ENCODE measurements around the gene LRRC25. TPM values are rescaled to one million over a fixed set of nuclear protein-coding genes. Genes with fewer than 3 reads are reported as not detected.

The LRRC25 gene
- total and polyA plus RNA-seq, 2 donors (not counting 1 experiment from before 2014, with no cell fraction given) = 0.10 to 1.2 TPM

- H4K20me1 ChIP-seq (ENCODE audit: control insufficient read depth, extremely low read depth, insufficient read depth, low read length) = no peaks in the 10 kb centered on the region
- H3K4me3 ChIP-seq (replicated peaks in 1 of 4; ENCODE audit: control extremely low read depth in 1 of 4, insufficient read depth in 1 of 4, low read depth in 3 of 4, low read length in 4 of 4) = peak within 1 kb of the TSS; percentile 48 to 77 (median 68)
- peak; percentile 75 to 78 for DNase-seq (ENCODE audit: low read depth in 2 of 2)
- peak within 1 kb of the TSS; percentile 6 for H2AFZ ChIP-seq (ENCODE audit: low read length)
- peaks cover 45% of the 10 kb centered on the region for H3K79me2 ChIP-seq (ENCODE audit: control insufficient read depth, insufficient read depth, low read length)
- peak within 1 kb of the TSS; percentile 82 for H3K4me2 ChIP-seq (ENCODE audit: extremely low read depth, insufficient read depth, low read length)
- peak within 1 kb of the TSS; percentile 99 for H3K27ac ChIP-seq (ENCODE audit: insufficient read depth, low read length)
- no peaks in the 10 kb centered on the region for H3K9me3 ChIP-seq (ENCODE audit: control insufficient read depth, insufficient read depth, low read depth, low read length)
- H3K27me3 ChIP-seq (ENCODE audit: control insufficient read depth, insufficient read depth, low read length) = no peaks in the 10 kb centered on the region
- H3K9ac ChIP-seq (ENCODE audit: insufficient read depth, low read length) = peak within 1 kb of the TSS; percentile 80
- H3K36me3 ChIP-seq (ENCODE audit: control insufficient read depth, insufficient read depth, low read length) = peaks cover 2% of the 10 kb centered on the region
- peaks cover 41% of the 10 kb centered on the region for H3K4me1 ChIP-seq (ENCODE audit: control insufficient read depth, extremely low read depth, insufficient read depth, low read length)
- TF ChIP-seq CTCF (conservative IDR thresholded peaks at IDR 0.05 in 1 of 2, IDR thresholded peaks at IDR 0.05 in 1 of 2; ENCODE audit: low read depth in 1 of 2, low read length in 2 of 2) (no peak), EZH2 (IDR thresholded peaks at IDR 0.05; ENCODE audit: low read length, missing control alignments) (no peak)
These were observed 21.8 kb upstream of the LRRC25 start, which contains the start of gene SSBP4 for GRCh38 chr19:18419195-18419698. TSS of gene SSBP4 (plus strand) at chr19:18419398. CDS start at chr19:18419649, 251 bp downstream.

GRCh38 chr19:18418483-18419194 lies 21.2 kb upstream of the LRRC25 start:
- Histone ChIP-seq H3K27ac (ENCODE audit: insufficient read depth, low read length) (peak overlapping the region; percentile 99), H3K36me3 (ENCODE audit: control insufficient read depth, insufficient read depth, low read length) (peaks cover 2% of the 10 kb centered on the region), H3K4me1 (ENCODE audit: control insufficient read depth, extremely low read depth, insufficient read depth, low read length) (peaks cover 43% of the 10 kb centered on the region), H3K4me2 (ENCODE audit: extremely low read depth, insufficient read depth, low read length) (peak overlapping the region; percentile 52), H3K9ac (ENCODE audit: insufficient read depth, low read length) (peak overlapping the region; percentile 80), H4K20me1 (ENCODE audit: control insufficient read depth, extremely low read depth, insufficient read depth, low read length) (no peaks in the 10 kb centered on the region), H3K79me2 (ENCODE audit: control insufficient read depth, insufficient read depth, low read length) (peaks cover 39% of the 10 kb centered on the region), H3K27me3 (ENCODE audit: control insufficient read depth, insufficient read depth, low read length) (no peaks in the 10 kb centered on the region), H2AFZ (ENCODE audit: low read length) (peak overlapping the region; percentile 6), H3K4me3 (replicated peaks in 1 of 4; ENCODE audit: control extremely low read depth in 1 of 4, insufficient read depth in 1 of 4, low read depth in 3 of 4, low read length in 4 of 4) (peak overlapping the region in 3 of 4 experiments; percentile 12 to 77 (median 13)), H3K9me3 (ENCODE audit: control insufficient read depth, insufficient read depth, low read depth, low read length) (no peaks in the 10 kb centered on the region)
- TF ChIP-seq EZH2 (IDR thresholded peaks at IDR 0.05; ENCODE audit: low read length, missing control alignments) (no peak), CTCF (conservative IDR thresholded peaks at IDR 0.05 in 1 of 2, IDR thresholded peaks at IDR 0.05 in 1 of 2; ENCODE audit: low read depth in 1 of 2, low read length in 2 of 2) (no peak)
- no peak for DNase-seq (ENCODE audit: low read depth in 2 of 2)

- DNase-seq (ENCODE audit: low read depth in 2 of 2) = no peak
- Histone ChIP-seq H3K4me1 (ENCODE audit: control insufficient read depth, extremely low read depth, insufficient read depth, low read length) (peaks cover 43% of the 10 kb centered on the region), H3K79me2 (ENCODE audit: control insufficient read depth, insufficient read depth, low read length) (peaks cover 33% of the 10 kb centered on the region), H3K4me2 (ENCODE audit: extremely low read depth, insufficient read depth, low read length) (peak overlapping the region; percentile 59), H3K9ac (ENCODE audit: insufficient read depth, low read length) (peak overlapping the region; percentile 38), H4K20me1 (ENCODE audit: control insufficient read depth, extremely low read depth, insufficient read depth, low read length) (no peaks in the 10 kb centered on the region), H3K27me3 (ENCODE audit: control insufficient read depth, insufficient read depth, low read length) (no peaks in the 10 kb centered on the region), H3K4me3 (replicated peaks in 1 of 4; ENCODE audit: control extremely low read depth in 1 of 4, insufficient read depth in 1 of 4, low read depth in 3 of 4, low read length in 4 of 4) (peak overlapping the region in 2 of 4 experiments; percentile 12 to 51), H3K36me3 (ENCODE audit: control insufficient read depth, insufficient read depth, low read length) (peaks cover 1% of the 10 kb centered on the region), H2AFZ (ENCODE audit: low read length) (no peak overlapping the region), H3K9me3 (ENCODE audit: control insufficient read depth, insufficient read depth, low read depth, low read length) (no peaks in the 10 kb centered on the region), H3K27ac (ENCODE audit: insufficient read depth, low read length) (peak overlapping the region; percentile 99)
- no peak for TF ChIP-seq EZH2 (IDR thresholded peaks at IDR 0.05; ENCODE audit: low read length, missing control alignments)
- no peak for TF ChIP-seq CTCF (conservative IDR thresholded peaks at IDR 0.05 in 1 of 2, IDR thresholded peaks at IDR 0.05 in 1 of 2; ENCODE audit: low read depth in 1 of 2, low read length in 2 of 2)
These were observed 20.6 kb upstream of the LRRC25 start for GRCh38 chr19:18418029-18418482.
